HG02623 (cell line): ENCODE results near the gene SLC1A3.

Experiments
- ATAC-seq: cut with Tn5 transposase; IDR thresholded peaks from one replicate; pipeline ENCODE4 v1.9.1; 2021; ENCODE audit warnings: moderate library complexity; ENCODE audit not compliant: unreplicated experiment

The SLC1A3 gene

DNA sequence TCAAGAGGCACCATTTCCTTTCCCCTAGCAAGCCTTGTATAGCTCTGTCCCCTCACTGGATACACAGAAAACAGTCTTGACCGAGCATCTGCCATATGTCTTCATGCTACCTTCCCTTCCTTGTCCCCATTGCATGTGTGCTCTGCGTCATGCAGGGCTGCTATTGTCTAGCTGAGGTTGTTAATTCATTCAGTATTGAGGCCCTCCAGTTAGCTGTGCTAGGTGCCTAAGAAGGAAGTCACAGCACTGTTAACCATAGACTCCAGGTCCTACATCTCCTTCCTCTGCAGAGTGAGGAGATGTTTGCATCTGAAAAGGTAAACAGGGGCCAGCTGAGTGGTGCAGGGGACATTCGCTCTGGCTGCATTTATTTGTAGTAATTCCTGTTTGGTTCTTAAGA, 48.2 kb downstream of the SLC1A3 start:
- ATAC-seq = no peak

DNA sequence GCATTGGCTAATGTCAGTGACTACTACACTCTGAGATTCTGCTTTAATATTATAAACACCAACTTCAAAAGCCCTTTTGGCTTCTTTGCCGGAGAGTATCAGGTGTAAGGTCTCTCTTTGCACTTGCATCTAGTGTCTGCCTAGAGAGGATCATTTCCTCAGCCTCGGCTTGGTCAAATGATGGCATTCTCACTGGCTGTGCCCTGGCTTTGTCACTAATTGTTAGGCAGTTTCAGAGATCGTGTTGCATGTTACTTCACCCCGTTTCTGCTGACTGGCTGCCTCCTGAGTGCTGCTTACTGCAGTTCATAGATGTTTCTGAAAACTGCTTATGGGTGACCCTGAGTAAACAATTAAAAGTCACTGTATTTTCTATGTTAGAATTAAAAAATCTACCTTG, 48.8 kb downstream of the SLC1A3 start:
- ATAC-seq = no peak

DNA sequence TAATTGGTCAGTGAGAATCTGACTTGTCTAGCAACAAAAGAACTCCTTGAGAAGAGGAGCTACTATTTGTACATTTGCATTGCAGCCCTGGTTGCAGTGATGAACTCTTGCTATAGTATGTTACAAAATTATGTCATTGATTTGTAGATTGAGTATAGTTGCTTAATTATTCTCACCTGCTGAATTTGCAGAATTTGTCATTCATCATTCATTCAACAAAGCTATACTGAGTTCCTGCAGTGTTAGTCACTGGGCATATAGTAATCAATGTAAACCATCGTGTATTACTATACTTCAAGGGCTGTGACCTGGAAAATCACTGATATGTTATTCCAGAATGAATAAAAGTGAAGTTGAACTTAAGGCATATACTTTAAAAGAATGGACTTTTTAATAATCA, 50.1 kb downstream of the SLC1A3 start:
- no peak for ATAC-seq

DNA sequence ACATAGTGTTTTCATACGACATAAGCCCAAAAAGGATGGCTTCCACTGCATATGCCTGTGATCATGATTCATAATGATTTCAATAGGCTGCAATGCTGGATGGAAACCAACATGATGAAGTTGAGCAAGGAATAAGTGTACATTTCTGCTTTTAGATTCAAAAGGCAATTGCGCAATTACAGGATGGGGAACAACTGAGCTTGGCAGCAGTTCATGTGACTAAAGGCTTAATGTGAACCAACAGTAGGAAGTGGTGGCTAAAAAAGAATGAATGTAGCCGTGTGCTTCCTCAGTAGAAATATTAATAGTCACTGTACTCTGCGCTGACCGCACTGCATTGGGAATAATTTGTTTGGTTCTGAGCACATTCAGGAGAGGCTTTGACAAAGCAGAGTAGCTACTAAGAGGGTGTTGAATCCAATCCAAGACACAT, 51.2 kb downstream of the SLC1A3 start:
- ATAC-seq = no peak

DNA sequence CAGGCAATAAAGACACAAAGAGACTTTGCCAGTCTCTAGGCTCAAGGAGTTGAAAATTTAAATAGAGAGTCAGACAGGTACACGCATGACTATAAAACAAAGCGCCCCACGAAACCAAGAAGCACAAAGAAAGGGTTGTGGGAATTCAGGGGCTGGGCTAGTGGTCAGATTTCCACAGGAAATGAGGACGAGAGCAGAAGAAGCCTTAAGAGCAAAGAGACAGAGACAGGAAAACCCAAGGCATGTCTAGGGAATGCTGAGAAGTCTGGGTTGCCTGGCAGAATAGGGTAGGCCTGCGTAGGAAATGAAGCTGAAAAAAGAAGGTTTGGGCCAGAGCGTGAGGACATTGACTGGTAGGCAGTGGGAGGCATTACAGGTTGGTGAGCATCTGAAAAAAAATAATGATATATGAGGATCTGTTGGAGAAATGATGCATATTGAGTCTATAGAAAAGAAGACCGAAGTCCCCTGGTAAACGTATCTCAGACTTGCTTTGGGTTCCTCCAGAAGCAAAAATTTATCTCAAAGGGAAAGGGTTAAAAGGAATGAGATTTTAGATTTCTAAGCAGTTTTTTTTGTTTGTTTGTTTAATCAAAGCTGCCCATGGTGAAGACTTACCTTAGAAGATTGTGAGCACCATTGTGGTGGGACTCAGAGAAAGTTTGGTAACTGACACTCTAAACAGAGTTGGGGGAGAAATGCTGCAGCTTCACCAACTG, 51.8 kb downstream of the SLC1A3 start:
- ATAC-seq = no peak

DNA sequence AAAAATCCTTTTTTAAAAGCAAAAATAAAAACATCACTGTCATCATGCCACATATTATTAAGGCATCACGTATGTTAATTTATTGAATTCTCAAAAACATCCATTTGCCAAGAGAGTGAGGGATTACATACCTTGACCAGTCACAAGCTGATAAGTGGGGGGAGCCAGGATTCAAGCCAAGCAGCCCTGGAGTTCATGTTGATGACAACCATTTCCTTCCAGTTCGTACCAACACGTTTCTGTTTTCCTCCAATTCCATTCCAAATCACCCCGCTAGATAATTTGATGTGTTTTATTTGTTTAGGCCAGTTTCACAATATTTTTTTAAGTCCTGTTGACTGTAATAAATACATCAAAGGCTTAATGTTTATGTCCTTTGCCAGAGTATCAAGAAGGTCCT, 53.0 kb downstream of the SLC1A3 start:
- no peak for ATAC-seq

DNA sequence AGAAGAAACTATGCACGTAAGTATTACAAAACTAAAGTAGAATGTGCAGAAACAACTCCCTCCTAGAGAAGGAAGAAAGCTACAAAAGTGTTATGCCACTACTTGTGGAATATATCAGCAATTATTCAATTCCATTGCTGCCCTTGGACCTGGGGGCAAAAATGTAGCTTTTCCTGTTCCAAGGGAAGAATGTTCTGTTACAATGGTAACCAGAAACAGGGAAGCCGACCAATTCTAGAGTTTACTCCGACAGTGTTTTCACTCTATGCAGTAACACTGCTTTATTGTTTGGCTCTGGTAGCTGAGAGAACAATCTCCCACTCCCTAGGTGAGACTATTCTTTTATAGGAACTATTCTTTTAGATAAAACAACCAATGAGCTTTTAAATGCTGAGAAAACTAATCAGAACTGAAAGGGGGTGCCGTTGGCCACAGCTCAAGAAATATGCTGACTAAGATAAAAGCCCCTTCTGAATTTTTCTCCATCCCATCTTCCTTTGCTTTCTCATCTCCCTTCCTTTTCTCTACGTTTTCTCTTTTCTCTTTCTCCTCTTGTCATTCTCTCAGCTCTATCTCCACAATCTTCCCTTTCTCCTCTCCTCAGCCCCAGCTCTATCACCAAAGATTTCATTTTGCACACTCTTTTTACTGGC, 54.1 kb downstream of the SLC1A3 start:
- no peak for ATAC-seq

DNA sequence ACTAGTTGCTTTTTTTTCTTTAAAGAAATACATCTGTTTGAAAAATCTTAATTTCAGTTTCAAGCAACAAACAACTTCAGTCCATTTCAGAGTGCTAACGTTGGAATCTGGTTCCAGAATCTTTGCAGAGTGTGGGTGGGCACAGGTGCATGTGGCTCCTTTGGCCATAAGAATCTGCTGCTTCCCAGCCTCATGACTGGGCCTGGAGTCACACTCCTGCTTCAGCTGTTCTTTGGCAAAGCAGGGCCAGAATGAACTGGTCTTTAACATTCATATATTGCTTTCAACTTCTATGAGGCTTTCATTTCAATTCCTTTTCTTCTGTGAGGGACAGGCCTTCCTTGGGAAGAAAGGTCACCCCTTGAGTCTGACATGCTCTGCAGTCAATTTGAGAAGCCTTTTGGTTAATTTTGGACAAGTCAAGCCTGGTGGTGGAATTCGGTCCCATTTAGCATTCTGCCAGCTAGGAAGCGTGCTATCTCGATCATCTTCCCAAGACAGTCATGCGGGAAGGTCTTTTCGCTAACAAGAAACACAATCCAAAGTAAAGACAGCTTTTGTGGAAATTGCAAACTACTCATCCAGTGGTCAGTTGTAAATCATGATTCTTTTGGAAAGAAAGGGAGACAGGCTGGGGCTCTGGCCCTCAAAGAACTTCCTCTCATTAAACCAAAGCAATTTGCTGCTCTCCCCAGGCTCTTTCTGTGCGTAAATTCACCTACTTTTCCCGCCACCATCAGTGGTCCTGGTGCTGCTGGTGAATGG, 55.2 kb downstream of the SLC1A3 start:
- no peak for ATAC-seq

DNA sequence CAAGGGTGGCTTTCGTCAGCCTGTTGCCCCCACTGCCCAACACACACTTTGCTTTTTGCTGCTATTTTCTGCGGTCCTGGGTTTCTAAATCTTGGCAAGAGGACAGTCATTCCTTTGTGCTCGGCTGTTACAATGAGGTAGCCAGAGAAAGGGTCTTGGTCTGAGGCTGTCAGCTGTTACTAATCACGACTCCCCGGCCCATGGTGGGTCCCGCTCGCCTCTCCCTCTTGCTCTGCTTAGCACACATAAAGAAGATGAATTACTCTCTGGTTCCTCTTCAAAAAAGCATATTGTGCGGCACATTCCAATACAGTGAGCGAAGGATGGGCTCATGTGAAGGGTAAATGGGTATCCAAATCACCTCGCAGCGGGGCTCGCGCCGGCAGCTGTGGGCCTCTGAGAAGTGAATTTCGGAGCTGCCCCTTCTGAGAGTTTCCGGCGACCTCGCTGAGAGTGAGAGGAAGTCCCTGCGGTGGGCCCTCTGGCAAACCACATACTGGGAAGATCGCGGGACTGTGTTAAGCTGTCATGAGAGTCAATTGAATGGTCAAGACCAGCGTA, 56.0 kb downstream of the SLC1A3 start:
- no peak for ATAC-seq

DNA sequence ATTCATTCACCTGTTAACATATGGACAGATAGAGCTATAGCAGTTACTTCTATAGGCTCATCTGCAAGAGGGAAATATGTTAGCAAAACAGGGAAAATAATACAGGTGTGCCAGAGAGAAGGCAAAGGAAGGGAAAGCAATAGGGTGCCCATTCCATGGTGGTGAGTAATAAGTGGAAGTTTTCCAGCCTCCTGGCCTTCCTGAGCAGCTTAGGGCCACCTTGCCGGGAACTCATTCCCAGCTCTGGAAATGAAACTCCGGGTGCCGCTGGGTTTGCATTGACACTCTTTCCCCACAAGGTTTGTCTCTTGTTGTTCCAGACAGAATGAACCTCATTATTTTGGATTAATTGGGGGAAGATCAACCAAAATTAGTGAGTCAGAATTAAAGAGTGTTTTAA, 58.4 kb downstream of the SLC1A3 start:
- ATAC-seq = no peak

DNA sequence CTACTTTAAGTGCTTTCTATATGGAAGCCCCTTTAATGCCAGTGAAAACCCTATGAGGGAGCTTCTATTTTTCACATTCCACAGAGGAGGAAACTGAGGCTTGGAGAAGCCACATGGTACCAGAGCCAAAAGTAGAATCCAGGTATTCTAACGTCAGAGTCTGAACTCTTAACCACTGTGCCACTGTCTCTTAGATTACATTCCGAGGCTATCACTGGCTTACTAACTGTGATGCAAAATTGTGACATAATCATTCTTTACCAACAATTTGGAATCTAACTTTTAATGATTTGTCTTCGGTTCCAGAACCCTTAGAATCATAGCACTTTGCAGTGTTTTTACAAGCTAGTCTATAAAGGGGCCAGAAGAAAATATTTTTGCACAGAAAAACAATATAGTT, 59.2 kb downstream of the SLC1A3 start:
- ATAC-seq = no peak

DNA sequence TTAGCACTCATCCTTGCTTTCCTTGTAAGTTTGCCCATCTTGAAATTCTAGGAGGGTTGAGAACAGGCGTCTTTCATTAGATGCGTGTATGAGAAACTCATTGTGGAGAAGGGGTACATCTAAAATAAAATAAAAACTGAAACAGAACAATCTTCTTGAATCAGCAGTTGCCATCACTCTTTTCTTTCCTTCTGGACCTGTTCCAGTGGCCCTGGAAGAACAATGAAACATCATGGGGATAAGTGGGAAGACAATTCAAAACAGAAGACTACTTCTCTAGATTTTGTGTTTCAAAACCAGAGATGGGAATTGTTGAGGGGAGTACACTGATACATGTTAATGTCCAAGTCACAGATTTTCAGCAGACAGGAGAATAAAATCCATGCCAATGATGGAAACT, 59.9 kb downstream of the SLC1A3 start:
- no peak for ATAC-seq

DNA sequence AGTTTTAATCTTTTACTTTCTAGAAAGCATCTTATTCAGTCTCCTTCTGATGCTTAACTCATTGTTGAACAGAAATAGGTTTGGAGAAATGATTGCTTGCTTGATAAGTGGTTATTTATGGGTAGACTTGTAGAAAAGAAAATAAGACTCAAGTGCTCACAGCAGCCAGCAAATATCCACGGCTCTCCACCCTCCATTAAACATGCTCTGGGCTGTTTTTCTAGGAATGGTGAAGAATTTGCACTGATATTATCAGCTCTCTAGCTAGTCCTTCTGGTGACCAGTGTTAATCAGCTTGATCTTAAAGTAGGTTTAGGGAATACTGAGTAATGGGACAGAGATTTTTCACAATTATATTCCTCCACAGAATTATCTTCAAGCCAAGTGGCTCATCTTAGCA, 60.6 kb downstream of the SLC1A3 start:
- no peak for ATAC-seq

DNA sequence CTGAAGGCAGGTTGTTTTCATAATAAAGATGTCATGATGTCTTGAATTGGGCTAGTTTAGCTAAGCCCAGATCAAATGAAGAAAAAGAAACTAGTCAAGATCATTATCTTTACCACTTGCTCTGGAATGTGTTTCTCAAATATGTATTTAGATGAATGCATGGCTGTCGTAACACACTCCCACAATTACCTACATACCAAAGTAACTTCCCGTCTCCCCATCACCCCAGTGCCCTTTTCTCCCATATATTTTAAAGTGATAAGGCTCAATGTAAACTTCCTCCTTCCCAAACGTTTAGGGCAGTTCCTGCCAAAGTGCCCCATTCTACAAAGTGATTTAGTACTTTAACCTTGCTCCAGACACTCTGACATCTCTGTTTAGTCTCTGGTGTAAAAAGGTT, 61.4 kb downstream of the SLC1A3 start:
- no peak for ATAC-seq

DNA sequence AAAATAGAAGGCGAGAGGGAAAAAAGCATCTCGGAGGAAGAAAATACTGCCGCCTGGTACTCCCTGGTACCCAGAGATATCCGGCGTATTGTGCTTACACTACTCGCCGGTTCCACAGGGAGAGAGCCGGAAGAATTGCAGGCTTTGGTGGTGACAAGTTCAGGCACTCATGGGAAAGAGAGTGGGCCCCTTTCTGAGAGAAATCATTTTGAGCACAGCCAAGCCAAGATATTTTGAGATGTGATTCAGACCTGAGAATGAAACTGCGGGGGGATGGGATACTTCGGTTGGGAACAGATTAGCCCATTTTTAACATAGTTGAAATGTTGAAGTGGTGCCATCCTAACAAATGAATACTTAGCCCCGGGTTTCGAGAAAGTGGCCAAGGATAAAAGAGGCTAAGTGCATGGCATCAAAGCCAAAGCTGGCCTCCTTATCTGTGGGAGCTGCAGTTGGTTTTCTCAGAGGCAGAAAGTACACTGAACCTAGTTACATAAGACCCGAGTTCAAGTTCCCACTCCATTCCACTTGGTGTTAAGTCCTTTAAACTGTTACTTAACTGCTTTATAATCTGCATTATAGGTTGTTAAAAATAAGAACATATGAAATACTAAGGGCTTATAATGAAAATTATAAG, 62.7 kb downstream of the SLC1A3 start:
- no peak for ATAC-seq

DNA sequence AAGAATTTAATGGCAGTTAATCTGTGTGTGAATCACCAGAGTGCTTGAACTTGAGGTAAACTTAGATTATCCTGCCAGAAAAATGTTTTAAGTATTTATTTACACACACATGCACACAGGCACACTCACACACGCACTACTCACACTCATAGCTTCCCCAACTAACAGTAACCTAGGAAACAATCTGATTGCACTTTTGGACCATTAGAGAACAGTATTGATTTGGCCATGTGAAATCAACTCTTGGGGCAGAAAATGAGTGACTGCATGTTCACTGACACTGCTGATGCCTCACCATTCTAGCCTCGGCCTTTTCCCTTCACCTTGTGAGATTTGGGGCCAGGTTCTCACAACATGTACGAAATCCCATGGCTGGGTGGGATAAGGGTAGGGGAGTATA, 64.1 kb downstream of the SLC1A3 start:
- no peak for ATAC-seq

DNA sequence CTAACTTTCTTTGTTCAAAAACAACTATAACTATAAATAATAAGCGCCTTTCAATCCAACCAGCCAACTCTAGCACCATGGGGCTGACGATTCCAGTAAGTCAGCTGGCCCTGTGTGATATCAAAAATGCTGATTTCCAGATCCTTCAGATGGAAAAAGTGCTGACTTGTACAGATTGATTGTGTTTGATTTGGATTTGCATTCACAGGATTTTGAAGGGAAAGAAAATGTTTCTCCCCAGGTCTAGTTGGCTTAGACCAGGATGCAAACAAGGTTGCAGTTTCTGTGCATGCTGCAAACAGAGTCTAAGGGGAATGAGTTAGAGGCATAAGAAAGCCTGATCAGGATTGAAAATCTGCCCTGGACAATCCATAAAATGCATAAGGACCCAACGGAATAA, 68.9 kb downstream of the SLC1A3 start:
- ATAC-seq = no peak

DNA sequence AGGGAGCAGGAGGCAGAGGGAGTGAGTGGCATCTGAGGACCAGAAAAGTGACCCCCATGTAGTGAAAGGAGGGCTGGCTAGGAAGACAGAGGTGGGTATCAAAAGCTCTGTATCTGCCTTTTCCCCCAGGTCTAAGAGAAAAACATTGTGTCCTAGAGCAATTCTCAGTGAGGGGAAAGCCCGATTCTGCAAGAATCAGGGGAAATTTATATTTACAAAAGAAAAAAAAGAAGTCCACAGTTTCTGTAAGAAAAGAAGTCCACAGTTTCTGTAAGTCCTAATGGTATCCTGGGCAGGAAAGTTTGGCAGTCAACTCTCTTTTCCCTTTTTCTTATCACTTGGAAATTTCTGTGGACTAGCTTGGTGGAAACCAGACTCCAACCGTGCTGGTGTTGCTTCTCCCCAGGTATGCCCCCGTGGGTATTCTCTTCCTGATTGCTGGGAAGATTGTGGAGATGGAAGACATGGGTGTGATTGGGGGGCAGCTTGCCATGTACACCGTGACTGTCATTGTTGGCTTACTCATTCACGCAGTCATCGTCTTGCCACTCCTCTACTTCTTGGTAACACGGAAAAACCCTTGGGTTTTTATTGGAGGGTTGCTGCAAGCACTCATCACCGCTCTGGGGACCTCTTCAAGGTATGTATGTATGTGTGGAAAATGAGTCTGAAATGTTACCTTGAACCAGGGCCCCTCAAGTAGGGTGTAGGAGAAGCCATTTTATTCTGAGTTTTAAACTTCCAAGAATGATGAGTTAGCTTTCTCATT, 73.0 kb downstream of the SLC1A3 start:
- ATAC-seq = no peak

DNA sequence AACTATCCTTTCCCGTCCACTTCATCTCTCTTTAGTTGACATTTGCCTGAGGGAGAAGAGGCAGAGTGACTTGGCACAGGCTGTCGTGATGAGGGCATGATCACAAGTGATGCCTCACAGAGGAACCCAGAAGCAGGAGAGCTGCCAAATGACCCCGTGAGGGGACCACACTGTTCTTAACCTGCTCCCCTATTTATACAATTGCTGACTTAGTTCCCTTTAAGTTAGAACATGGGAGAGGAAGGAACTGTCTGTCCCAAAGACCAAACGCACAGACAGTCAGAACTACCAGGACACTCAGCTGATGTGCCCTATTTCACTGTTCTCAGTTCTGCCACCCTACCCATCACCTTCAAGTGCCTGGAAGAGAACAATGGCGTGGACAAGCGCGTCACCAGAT, 73.7 kb downstream of the SLC1A3 start:
- no peak for ATAC-seq

DNA sequence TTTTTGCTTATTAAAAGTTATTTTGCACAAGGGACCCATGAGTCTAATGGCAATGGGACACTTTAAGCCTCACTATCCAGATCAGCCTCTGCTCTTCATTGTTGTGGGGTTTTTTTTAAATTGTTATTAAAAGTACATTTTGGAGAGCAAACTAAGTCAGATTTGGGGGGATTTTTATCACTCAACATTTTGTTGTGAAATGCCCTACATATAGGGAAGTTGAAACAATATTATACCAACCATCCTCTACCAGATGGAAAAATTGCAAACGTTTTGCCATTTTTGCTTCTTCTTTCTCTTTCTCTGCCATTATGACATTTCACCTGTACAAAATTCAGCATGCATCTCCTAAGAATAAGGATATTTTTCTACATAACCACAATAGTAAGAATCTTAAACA, 75.3 kb downstream of the SLC1A3 start:
- no peak for ATAC-seq

DNA sequence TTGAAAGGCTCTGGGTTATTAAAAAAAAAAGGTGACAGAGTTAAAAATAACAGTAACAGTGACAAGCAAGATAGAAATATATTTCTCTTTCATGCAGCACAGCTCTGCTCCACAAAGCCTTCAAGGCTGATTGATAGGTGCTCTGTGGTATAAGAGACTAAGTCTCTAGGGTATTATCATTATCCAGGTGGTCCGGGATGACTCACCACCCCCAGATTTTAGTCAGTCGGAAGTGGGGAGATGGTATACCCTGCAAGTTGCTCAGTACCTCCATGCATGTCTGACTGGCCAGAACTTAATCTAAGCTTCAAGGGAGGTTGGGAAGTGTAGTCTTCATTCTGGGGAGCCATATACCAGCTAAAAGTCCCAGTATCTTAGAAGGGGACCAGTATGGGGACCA, 76.1 kb downstream of the SLC1A3 start:
- no peak for ATAC-seq
